Endodermal cell (in vitro differentiated cells): ENCODE data around the gene ASPG. TPM values are rescaled to one million over a fixed set of nuclear protein-coding genes. Genes with fewer than 3 reads are reported as not detected.
A peak's percentile ranks its signal among the peaks of the same experiment; 100 is the strongest.

Source experiments
- DNase-seq: peaks from one replicate; pipeline ENCODE4 v3.0.0-alpha.2; 2017
- H3K27ac ChIP-seq: 2 replicates; pipeline ENCODE4 v1.5.1; 2013; ENCODE audit warnings: mild to moderate bottlenecking, low read depth, low read length, moderate library complexity
- H3K27me3 ChIP-seq: 2 replicates; pipeline ENCODE4 v1.6.1; 2013; ENCODE audit warnings: mild to moderate bottlenecking, low read length, moderate library complexity; ENCODE audit not compliant: insufficient read depth, control insufficient read depth, poor library complexity, severe bottlenecking
- H3K36me3 ChIP-seq: 2 replicates; pipeline ENCODE4 v1.7.0; 2013; ENCODE audit warnings: mild to moderate bottlenecking, low read length, moderate library complexity; ENCODE audit not compliant: control insufficient read depth, insufficient read depth
- H3K4me1 ChIP-seq: one replicate; pipeline ENCODE4 v1.7.0; 2013; ENCODE audit warnings: low read length; ENCODE audit not compliant: control insufficient read depth, insufficient read depth
- H3K4me3 ChIP-seq: 2 replicates; pipeline ENCODE4 v1.5.1; 2013; ENCODE audit warnings: mild to moderate bottlenecking, low read length, moderate library complexity
- H3K9ac ChIP-seq: 2 replicates; pipeline ENCODE4 v1.6.1; 2013; ENCODE audit warnings: mild to moderate bottlenecking, low read length, moderate library complexity; ENCODE audit not compliant: poor library complexity, severe bottlenecking; ENCODE audit errors: extremely low read depth
- H3K9me3 ChIP-seq: 2 replicates; pipeline ENCODE4 v1.6.1; 2013; ENCODE audit warnings: mild to moderate bottlenecking, low read length, moderate library complexity; ENCODE audit not compliant: control insufficient read depth
- H3K27ac Mint-ChIP-seq: 2 replicates; pipeline ENCODE4 v1.8.0; 2020; ENCODE audit warnings: mixed read lengths
- H3K27me3 Mint-ChIP-seq: 2 replicates; pipeline ENCODE4 v1.8.0; 2021; ENCODE audit warnings: mild to moderate bottlenecking, mixed read lengths; ENCODE audit not compliant: insufficient read depth
- H3K36me3 Mint-ChIP-seq: 2 replicates; pipeline ENCODE4 v1.8.0; 2020; ENCODE audit warnings: low read depth, mixed read lengths
- H3K4me1 Mint-ChIP-seq: 2 replicates; pipeline ENCODE4 v1.8.0; 2020; ENCODE audit warnings: mixed read lengths
- H3K4me3 Mint-ChIP-seq: 2 replicates; pipeline ENCODE4 v1.8.0; 2020; ENCODE audit warnings: mild to moderate bottlenecking, moderate library complexity, mixed read lengths
- H3K9me3 Mint-ChIP-seq: 2 replicates; pipeline ENCODE4 v1.8.0; 2020; ENCODE audit warnings: mild to moderate bottlenecking, mixed read lengths
- WGBS, 2 experiments: methylation state at CpG; one replicate each; pipeline versions ENCODE4 v1.1.5 to v1.1.7; 2013; ENCODE audit warnings: missing lambda C conversion rate in 2 of 2, mixed read lengths in 1 of 2; ENCODE audit not compliant: insufficient coverage in 1 of 2, insufficient read length in 1 of 2; 5-methylcytosine and 5-hydroxymethylcytosine counted together
- total RNA-seq, 2 donors: library from RNA; stranded (reverse); fragmentation: NEBNext Ultra II Directional in 1 of 2; extraction: Animal tissue kit (Norgen Biotek cat#: 25700) in 1 of 2; gene quantifications; 2 replicates in 1 of 2; 3 replicates in 1 of 2; pipeline ENCODE4 v1.2.1, GENCODE V29; 2021
- TF ChIP-seq, protein P1 (sequence below): fragments of 200-600 bp; sonication (generic); conservative IDR thresholded peaks from 2 replicates; pipeline ENCODE4 v1.5.0; 2021; ENCODE audit warnings: antibody characterized with exemption, mild to moderate bottlenecking

The ASPG gene
- total RNA-seq, 2 donors from 2014 or later = 0.71 to 1.4 TPM

DNA sequence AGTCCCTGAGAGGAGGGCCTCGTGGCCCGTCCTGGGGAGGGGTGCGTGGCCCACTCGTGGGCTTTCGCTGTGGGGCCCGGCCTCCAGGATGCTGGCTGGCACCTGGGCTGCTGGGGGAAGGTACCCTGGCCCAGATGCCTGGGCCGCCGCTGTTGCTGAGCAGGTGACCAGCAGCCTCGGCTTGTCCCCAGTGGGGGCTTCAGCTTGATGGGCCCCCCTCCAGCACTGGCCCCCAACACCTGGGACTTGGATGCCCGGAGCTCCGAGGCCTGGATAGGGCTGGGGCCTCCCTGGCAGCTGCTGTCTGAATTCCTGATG lies 63.7 kb downstream of the ASPG start:
- peaks cover 4% of the 10 kb centered on the region for H3K36me3 ChIP-seq
- Mint-ChIP-seq H3K36me3 (peaks cover 9% of the 10 kb centered on the region), H3K27me3 (no peaks in the 10 kb centered on the region), H3K4me1 (peaks cover 23% of the 10 kb centered on the region), H3K9me3 (no peaks in the 10 kb centered on the region), H3K27ac (no peak overlapping the region), H3K4me3 (no peak overlapping the region)
- no peak overlapping the region for H3K4me3 ChIP-seq
- H3K27ac ChIP-seq = no peak overlapping the region
- H3K27me3 ChIP-seq = no peaks in the 10 kb centered on the region
- TF ChIP-seq, protein P1, sequence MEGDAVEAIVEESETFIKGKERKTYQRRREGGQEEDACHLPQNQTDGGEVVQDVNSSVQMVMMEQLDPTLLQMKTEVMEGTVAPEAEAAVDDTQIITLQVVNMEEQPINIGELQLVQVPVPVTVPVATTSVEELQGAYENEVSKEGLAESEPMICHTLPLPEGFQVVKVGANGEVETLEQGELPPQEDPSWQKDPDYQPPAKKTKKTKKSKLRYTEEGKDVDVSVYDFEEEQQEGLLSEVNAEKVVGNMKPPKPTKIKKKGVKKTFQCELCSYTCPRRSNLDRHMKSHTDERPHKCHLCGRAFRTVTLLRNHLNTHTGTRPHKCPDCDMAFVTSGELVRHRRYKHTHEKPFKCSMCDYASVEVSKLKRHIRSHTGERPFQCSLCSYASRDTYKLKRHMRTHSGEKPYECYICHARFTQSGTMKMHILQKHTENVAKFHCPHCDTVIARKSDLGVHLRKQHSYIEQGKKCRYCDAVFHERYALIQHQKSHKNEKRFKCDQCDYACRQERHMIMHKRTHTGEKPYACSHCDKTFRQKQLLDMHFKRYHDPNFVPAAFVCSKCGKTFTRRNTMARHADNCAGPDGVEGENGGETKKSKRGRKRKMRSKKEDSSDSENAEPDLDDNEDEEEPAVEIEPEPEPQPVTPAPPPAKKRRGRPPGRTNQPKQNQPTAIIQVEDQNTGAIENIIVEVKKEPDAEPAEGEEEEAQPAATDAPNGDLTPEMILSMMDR = no peak
- H3K4me1 ChIP-seq = peaks cover 7% of the 10 kb centered on the region
- no peak overlapping the region for H3K9ac ChIP-seq
- no peaks in the 10 kb centered on the region for H3K9me3 ChIP-seq
- WGBS, 2 experiments = 89 to 100% methylated on average over 1 to 11 of the region's 11 CpGs
- no peak for DNase-seq

DNA sequence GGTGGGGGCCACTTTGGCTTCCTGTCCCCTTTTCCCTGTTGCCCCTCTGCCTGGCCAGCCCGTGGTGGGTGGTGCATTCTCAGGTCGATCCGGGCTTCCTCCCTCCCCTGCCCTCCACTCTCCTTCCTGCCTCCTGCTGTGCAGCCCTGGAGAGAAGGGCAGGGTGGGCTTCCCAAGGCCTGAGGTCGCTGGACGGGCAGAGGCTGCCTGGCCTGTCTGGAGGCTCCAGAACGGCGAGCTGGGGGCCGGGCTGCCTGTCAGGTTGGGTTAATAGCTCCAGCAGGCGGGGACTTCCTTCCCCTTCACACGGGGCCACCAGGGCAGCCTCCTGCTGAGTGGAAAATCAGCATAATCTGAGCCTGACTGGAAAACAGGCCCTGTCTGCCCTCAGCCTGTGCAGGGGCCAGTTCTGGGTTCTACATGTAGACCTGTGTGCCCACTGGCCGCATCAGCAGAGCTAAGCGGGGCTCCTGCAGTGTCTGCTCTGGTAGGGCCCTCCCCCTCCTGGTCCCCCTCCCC lies 64.2 kb downstream of the ASPG start:
- Histone ChIP-seq H3K4me1 (peaks cover 7% of the 10 kb centered on the region), H3K27me3 (no peaks in the 10 kb centered on the region), H3K9me3 (no peaks in the 10 kb centered on the region), H3K9ac (no peak overlapping the region), H3K36me3 (peaks cover 5% of the 10 kb centered on the region), H3K27ac (no peak overlapping the region), H3K4me3 (no peak overlapping the region)
- DNase-seq = peak; percentile 95
- H3K27ac Mint-ChIP-seq = no peak overlapping the region
- H3K4me1 Mint-ChIP-seq = peaks cover 23% of the 10 kb centered on the region
- no peaks in the 10 kb centered on the region for H3K27me3 Mint-ChIP-seq
- TF ChIP-seq, protein P1 = no peak
- 14 to 15% methylated on average over 5 to 11 of the region's 12 CpGs for WGBS, 2 experiments
- H3K9me3 Mint-ChIP-seq = no peaks in the 10 kb centered on the region
- H3K36me3 Mint-ChIP-seq = peaks cover 9% of the 10 kb centered on the region
- no peak overlapping the region for H3K4me3 Mint-ChIP-seq

DNA sequence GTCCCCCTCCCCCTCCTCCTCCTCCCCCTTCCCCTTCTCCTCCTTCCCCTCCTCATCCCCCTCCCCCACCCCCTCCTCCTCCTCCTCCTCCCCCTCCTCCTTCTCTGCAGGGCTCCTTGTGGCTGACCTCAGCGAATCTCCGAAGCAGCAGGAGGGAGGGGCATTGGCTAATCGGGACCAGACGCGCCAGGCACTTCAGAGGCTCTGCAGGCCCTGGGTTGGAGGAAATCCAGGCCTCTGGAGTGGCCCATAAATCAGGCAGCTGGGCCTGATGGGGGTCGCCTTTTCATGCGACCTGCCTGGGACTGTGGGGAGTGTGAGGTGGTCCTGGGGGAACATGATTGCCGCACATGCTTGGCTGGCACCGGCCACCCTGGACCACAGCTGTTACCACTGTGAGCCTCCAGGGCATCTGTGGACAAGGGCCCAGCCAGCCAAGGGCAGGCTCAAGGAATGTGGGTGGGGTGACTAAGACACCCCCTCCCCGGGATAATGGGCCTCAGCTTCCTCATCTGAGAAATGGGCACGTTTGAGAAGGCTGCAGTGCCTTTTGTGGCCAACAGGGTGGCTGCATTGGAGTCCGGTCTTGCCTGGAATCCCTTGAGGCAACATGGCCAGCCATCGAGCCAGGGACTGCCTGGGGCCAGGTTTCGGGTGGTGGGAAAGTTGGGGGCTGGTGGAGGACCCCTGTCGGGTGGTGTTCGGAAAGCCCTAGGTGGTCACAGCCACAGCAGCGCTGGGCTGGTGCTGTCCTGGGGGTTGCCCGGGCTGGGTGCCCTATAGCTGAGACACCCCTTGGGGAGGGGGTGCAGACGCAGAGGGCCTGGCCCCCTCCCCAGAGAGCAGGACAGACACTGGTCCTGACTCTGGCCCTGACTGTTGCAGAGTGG lies 64.9 kb downstream of the ASPG start:
- H3K4me3 ChIP-seq = no peak overlapping the region
- peaks cover 7% of the 10 kb centered on the region for H3K4me1 ChIP-seq
- no peak overlapping the region for H3K27ac ChIP-seq
- DNase-seq = peak; percentile 93
- WGBS, 2 experiments = 56 to 81% methylated on average over 9 to 19 of the region's 19 CpGs
- no peaks in the 10 kb centered on the region for H3K27me3 ChIP-seq
- Mint-ChIP-seq H3K36me3 (peaks cover 9% of the 10 kb centered on the region), H3K27me3 (no peaks in the 10 kb centered on the region), H3K27ac (peak overlapping the region; percentile 75), H3K4me3 (no peak overlapping the region), H3K9me3 (no peaks in the 10 kb centered on the region), H3K4me1 (peaks cover 22% of the 10 kb centered on the region)
- H3K36me3 ChIP-seq = peaks cover 5% of the 10 kb centered on the region
- no peak overlapping the region for H3K9ac ChIP-seq
- TF ChIP-seq, protein P1 = peak; percentile 74
- no peaks in the 10 kb centered on the region for H3K9me3 ChIP-seq
